Stomach (tissue), 9 donors: ENCODE results near the gene ATP6V0B. TPM values are rescaled to one million over a fixed set of nuclear protein-coding genes. Genes with fewer than 3 reads are reported as not detected.

Source experiments
- DNase-seq, 2 donors: peaks; one replicate each; pipeline versions ENCODE4 v3.0.0 to v3.0.0-alpha.2; 2013 to 2019
- H3K27ac ChIP-seq, 5 donors: fragments of 200-600 bp in 4 of 5; sonication (generic) in 4 of 5; one replicate each; pipeline ENCODE4 v1.5.1; 2013 to 2019; ENCODE audit warnings: mild to moderate bottlenecking in 1 of 5, moderate library complexity in 1 of 5
- H3K27me3 ChIP-seq, 3 donors: fragments of 200-600 bp; sonication (generic); one replicate each; pipeline ENCODE4 v1.5.1; 2017 to 2019; ENCODE audit warnings: mixed run types in 1 of 3
- H3K36me3 ChIP-seq, 4 donors: fragments of 200-600 bp; sonication (generic); 1 replicate in 3 of 4; 2 replicates in 1 of 4; pipeline ENCODE4 v1.5.1; 2016 to 2019
- H3K4me1 ChIP-seq, 4 donors: fragments of 200-600 bp; sonication (generic); one replicate each; pipeline ENCODE4 v1.5.1; 2016 to 2019
- H3K4me3 ChIP-seq, 4 donors: fragments of 200-600 bp; sonication (generic) in 3 of 4; one replicate each; pipeline ENCODE4 v1.5.1; 2016 to 2019; ENCODE audit warnings: mild to moderate bottlenecking in 1 of 4
- H3K9me3 ChIP-seq, 4 donors: fragments of 200-600 bp; sonication (generic); one replicate each; pipeline ENCODE4 v1.5.1; 2016 to 2019
- EP300 ChIP-seq: sonication (generic); formaldehyde crosslinking; IDR thresholded peaks from one replicate; pipeline ENCODE4 v1.6.1; 2017; ENCODE audit warnings: antibody characterized with exemption
- POLR2A ChIP-seq, 4 donors: fragments of 450-650 bp; IDR thresholded peaks; one replicate each; pipeline ENCODE4 v1.6.1; 2016; ENCODE audit warnings: antibody characterized with exemption in 4 of 4, control low read depth in 2 of 4, mild to moderate bottlenecking in 1 of 4, moderate library complexity in 1 of 4
- POLR2AphosphoS5 ChIP-seq, 3 donors: sonication (generic); formaldehyde crosslinking; IDR thresholded peaks; one replicate each; pipeline ENCODE4 v1.6.1; 2016; ENCODE audit warnings: antibody characterized with exemption in 3 of 3
- WGBS, 5 donors: extraction: QIAGEN DNeasy Blood & Tissue Kit in 3 of 5; methylation state at CpG; one replicate each; pipeline versions ENCODE4 v1.1.5 to v1.1.7; 2013 to 2018; 5-methylcytosine and 5-hydroxymethylcytosine counted together
- intact Hi-C: fragments of 100-400 bp; cut with DNase I; formaldehyde crosslinking; loops from one replicate; pipeline ENCODE4 v1.15.1; 2023; ENCODE audit warnings: low total_unique reads
- polyA plus RNA-seq, 3 donors: library from polyadenylated mRNA; stranded (reverse); fragments of 200-250 nt; gene quantifications; one replicate each; pipeline ENCODE4 v1.2.3, GENCODE V29; 2013
- total RNA-seq, 5 donors: library from RNA; depleted of rRNA; stranded (reverse); fragments of >200 nt; gene quantifications; one replicate each; pipeline versions ENCODE4 v1.1.0 to v1.2.3, GENCODE V29; 2014 to 2016
- TF ChIP-seq, protein P1 (sequence below), 7 experiments: fragments of 450-650 bp in 4 of 7; fragments of 200-600 bp in 3 of 7; sonication (generic) in 3 of 7; IDR thresholded peaks; one replicate each; pipeline ENCODE4 v1.5.1; 2016 to 2019; ENCODE audit warnings: antibody characterized with exemption in 7 of 7, control low read depth in 2 of 7, mild to moderate bottlenecking in 1 of 7
- donor health status: healthy with polysubstance abuse.
- donor health status: Bipolar disorder and iron deficiency.
- donor health status: healthy.

Gene ATP6V0B
- total and polyA plus RNA-seq, 8 donors, result 32.1 to 188 (median 94.7) TPM

GRCh38 chr1:43934101-43934985, 40.4 kb upstream of the ATP6V0B start:
- no peak for TF ChIP-seq POLR2A (IDR thresholded peaks at IDR 0.05)
- TF ChIP-seq EP300, result no peak
- TF ChIP-seq, protein P1, sequence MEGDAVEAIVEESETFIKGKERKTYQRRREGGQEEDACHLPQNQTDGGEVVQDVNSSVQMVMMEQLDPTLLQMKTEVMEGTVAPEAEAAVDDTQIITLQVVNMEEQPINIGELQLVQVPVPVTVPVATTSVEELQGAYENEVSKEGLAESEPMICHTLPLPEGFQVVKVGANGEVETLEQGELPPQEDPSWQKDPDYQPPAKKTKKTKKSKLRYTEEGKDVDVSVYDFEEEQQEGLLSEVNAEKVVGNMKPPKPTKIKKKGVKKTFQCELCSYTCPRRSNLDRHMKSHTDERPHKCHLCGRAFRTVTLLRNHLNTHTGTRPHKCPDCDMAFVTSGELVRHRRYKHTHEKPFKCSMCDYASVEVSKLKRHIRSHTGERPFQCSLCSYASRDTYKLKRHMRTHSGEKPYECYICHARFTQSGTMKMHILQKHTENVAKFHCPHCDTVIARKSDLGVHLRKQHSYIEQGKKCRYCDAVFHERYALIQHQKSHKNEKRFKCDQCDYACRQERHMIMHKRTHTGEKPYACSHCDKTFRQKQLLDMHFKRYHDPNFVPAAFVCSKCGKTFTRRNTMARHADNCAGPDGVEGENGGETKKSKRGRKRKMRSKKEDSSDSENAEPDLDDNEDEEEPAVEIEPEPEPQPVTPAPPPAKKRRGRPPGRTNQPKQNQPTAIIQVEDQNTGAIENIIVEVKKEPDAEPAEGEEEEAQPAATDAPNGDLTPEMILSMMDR (IDR thresholded peaks at IDR 0.05), result peak in 6 of 7 experiments; percentile 19 to 83 (median 76)
- Histone ChIP-seq H3K36me3 (peaks cover 0 to 9% (median 4%) of the 10 kb centered on the region in 4 donors), H3K4me1 (peaks cover 29 to 46% (median 40%) of the 10 kb centered on the region in 4 donors), H3K27ac (peak overlapping the region in 2 of 5 donors; percentile 19 to 76), H3K27me3 (peaks cover 0 to 26% (median 25%) of the 10 kb centered on the region in 3 donors), H3K4me3 (peak overlapping the region; percentile 33 to 52 (median 46)), H3K9me3 (no peaks in the 10 kb centered on the region)
- intact Hi-C loops, result loop anchor here (5.0 kb wide), 1 partner anchor 172 kb away; no protein-coding TSS in a partner anchor
- DNase-seq, result peak; percentile 68 to 89
- 28 to 40% (median 36%) methylated on average over 11 to 13 of the region's 13 CpGs for WGBS, 5 donors

DNA sequence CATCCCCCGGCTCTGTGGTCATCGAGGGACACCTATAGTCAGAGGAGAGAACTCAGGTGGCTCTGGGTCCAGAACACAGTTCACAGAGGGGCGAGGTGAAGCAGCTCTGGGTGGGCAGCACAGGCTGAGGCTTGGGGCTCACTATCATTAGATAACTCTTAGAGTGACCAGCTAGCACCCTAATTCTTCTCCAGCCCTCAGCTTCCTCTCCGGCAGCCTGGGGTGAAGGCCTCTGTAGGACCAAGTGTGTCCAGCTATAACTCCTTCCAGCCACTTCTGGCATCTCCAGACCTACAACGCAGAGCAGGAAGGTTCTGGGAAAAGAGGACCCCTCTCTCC, 39.8 kb upstream of the ATP6V0B start:
- H3K27ac ChIP-seq, result peak overlapping the region in 2 of 5 donors; percentile 19 to 76
- H3K27me3 ChIP-seq, result peaks cover 0 to 26% (median 25%) of the 10 kb centered on the region in 3 donors
- whole genome bisulfite sequencing, 5 donors, result 58 to 73% (median 59%) methylated on average over 2 to 5 of the region's 5 CpGs
- H3K9me3 ChIP-seq, result no peaks in the 10 kb centered on the region
- peaks cover 29 to 46% (median 40%) of the 10 kb centered on the region in 4 donors for H3K4me1 ChIP-seq
- no peak overlapping the region for H3K4me3 ChIP-seq
- no peak for DNase-seq
- TF ChIP-seq EP300, result no peak
- TF ChIP-seq POLR2A (IDR thresholded peaks at IDR 0.05), result no peak
- no peak for TF ChIP-seq POLR2AphosphoS5 (IDR thresholded peaks at IDR 0.05)
- TF ChIP-seq, protein P1 (IDR thresholded peaks at IDR 0.05), result no peak
- intact Hi-C loops, result loop anchor here (5.0 kb wide), 1 partner anchor 173 kb away; no protein-coding TSS in a partner anchor
- H3K36me3 ChIP-seq, result peaks cover 0 to 8% (median 4%) of the 10 kb centered on the region in 4 donors

GRCh38 chr1:43935711-43936427, 38.9 kb upstream of the ATP6V0B start:
- peak overlapping the region in 2 of 5 donors; percentile 56 to 76 for H3K27ac ChIP-seq
- peaks cover 0 to 26% (median 25%) of the 10 kb centered on the region in 3 donors for H3K27me3 ChIP-seq
- intact Hi-C loops, result no loop called here
- H3K36me3 ChIP-seq, result no peaks in the 10 kb centered on the region
- no peaks in the 10 kb centered on the region for H3K9me3 ChIP-seq
- TF ChIP-seq, protein P1 (IDR thresholded peaks at IDR 0.05), result no peak
- TF ChIP-seq POLR2A (IDR thresholded peaks at IDR 0.05) (no peak), EP300 (no peak), POLR2AphosphoS5 (IDR thresholded peaks at IDR 0.05) (no peak)
- WGBS, 5 donors, result 6 to 18% (median 11%) methylated on average over 16 to 48 of the region's 48 CpGs
- H3K4me1 ChIP-seq, result peaks cover 29 to 46% (median 40%) of the 10 kb centered on the region in 4 donors
- DNase-seq, result peak; percentile 48 to 77
- peak overlapping the region; percentile 54 to 60 (median 57) for H3K4me3 ChIP-seq
